ENCODE measurements around the gene DNER.

The DNER gene

GRCh38 chr2:229673676-229674075, 40.7 kb downstream of the DNER start:
- DNase-seq (ENCODE audit: low read depth in 2 of 2): no peak

GRCh38 chr2:229672021-229672420, 42.3 kb downstream of the DNER start:
- no peak for DNase-seq (ENCODE audit: low read depth in 2 of 2)

GRCh38 chr2:229669841-229670240, 44.5 kb downstream of the DNER start:
- DNase-seq (ENCODE audit: low read depth in 2 of 2): no peak

GRCh38 chr2:229666811-229667210, 47.5 kb downstream of the DNER start:
- DNase-seq (ENCODE audit: low read depth in 2 of 2): no peak

- no peak for DNase-seq (ENCODE audit: low read depth in 2 of 2)
Measured at GRCh38 chr2:229665158-229665557, 49.2 kb downstream of the DNER start.

- DNase-seq (ENCODE audit: low read depth in 2 of 2): no peak
Measured at GRCh38 chr2:229661478-229661877, 52.9 kb downstream of the DNER start.

GRCh38 chr2:229660951-229661350, 53.4 kb downstream of the DNER start:
- no peak for DNase-seq (ENCODE audit: low read depth in 2 of 2)

- DNase-seq (ENCODE audit: low read depth in 2 of 2): no peak
Measured at GRCh38 chr2:229660391-229660790, 54.0 kb downstream of the DNER start.

GRCh38 chr2:229658004-229658403, 56.4 kb downstream of the DNER start:
- DNase-seq (ENCODE audit: low read depth in 2 of 2): no peak

- no peak for DNase-seq (ENCODE audit: low read depth in 2 of 2)
Measured at GRCh38 chr2:229654437-229654836, 59.9 kb downstream of the DNER start.

- no peak for DNase-seq (ENCODE audit: low read depth in 2 of 2)
Measured at GRCh38 chr2:229653531-229653930, 60.8 kb downstream of the DNER start.

GRCh38 chr2:229652796-229653195, 61.6 kb downstream of the DNER start:
- DNase-seq (ENCODE audit: low read depth in 2 of 2): no peak

GRCh38 chr2:229650901-229651300, 63.5 kb downstream of the DNER start:
- DNase-seq (ENCODE audit: low read depth in 2 of 2): no peak

- no peak for DNase-seq (ENCODE audit: low read depth in 2 of 2)
Measured at GRCh38 chr2:229650059-229650458, 64.3 kb downstream of the DNER start.

- DNase-seq (ENCODE audit: low read depth in 2 of 2): no peak
Measured at GRCh38 chr2:229646186-229646723, 68.1 kb downstream of the DNER start.

- DNase-seq (ENCODE audit: low read depth in 2 of 2): no peak
Measured at GRCh38 chr2:229642371-229642770, 72.0 kb downstream of the DNER start.

- no peak for DNase-seq (ENCODE audit: low read depth in 2 of 2)
Measured at GRCh38 chr2:229641676-229642075, 72.7 kb downstream of the DNER start.

GRCh38 chr2:229640636-229641035, 73.7 kb downstream of the DNER start:
- DNase-seq (ENCODE audit: low read depth in 2 of 2): no peak

GRCh38 chr2:229636571-229636970, 77.8 kb downstream of the DNER start:
- no peak for DNase-seq (ENCODE audit: low read depth in 2 of 2)

GRCh38 chr2:229635371-229635680, 79.0 kb downstream of the DNER start:
- no peak for DNase-seq (ENCODE audit: low read depth in 2 of 2)

- no peak for DNase-seq (ENCODE audit: low read depth in 2 of 2)
Measured at GRCh38 chr2:229634601-229635370, 79.6 kb downstream of the DNER start.

GRCh38 chr2:229633556-229633955, 80.8 kb downstream of the DNER start:
- no peak for DNase-seq (ENCODE audit: low read depth in 2 of 2)

- DNase-seq (ENCODE audit: low read depth in 2 of 2): no peak
Measured at GRCh38 chr2:229629039-229629438, 85.3 kb downstream of the DNER start.

- no peak for DNase-seq (ENCODE audit: low read depth in 2 of 2)
Measured at GRCh38 chr2:229627728-229628127, 86.6 kb downstream of the DNER start.
